ENCODE data around the gene VPS9D1. TPM values are rescaled to one million over a fixed set of nuclear protein-coding genes. Genes with fewer than 3 reads are reported as not detected.

The VPS9D1 gene
- total RNA-seq, 1 donor from 2014 or later: 11.3 TPM

GRCh38 chr16:89732142-89732917 is 11.6 kb upstream of the VPS9D1 start:
- TF ChIP-seq, protein P1, sequence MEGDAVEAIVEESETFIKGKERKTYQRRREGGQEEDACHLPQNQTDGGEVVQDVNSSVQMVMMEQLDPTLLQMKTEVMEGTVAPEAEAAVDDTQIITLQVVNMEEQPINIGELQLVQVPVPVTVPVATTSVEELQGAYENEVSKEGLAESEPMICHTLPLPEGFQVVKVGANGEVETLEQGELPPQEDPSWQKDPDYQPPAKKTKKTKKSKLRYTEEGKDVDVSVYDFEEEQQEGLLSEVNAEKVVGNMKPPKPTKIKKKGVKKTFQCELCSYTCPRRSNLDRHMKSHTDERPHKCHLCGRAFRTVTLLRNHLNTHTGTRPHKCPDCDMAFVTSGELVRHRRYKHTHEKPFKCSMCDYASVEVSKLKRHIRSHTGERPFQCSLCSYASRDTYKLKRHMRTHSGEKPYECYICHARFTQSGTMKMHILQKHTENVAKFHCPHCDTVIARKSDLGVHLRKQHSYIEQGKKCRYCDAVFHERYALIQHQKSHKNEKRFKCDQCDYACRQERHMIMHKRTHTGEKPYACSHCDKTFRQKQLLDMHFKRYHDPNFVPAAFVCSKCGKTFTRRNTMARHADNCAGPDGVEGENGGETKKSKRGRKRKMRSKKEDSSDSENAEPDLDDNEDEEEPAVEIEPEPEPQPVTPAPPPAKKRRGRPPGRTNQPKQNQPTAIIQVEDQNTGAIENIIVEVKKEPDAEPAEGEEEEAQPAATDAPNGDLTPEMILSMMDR (IDR thresholded peaks at IDR 0.05; ENCODE audit: insufficient read depth, low read depth, low read length): no peak
- TF ChIP-seq EZH2 (IDR thresholded peaks at IDR 0.05; ENCODE audit: insufficient read depth, low read length): no peak
- H3K36me3 Mint-ChIP-seq (ENCODE audit: low read depth, unreplicated experiment): peaks cover 25% of the 10 kb centered on the region
- DNase-seq (ENCODE audit: low read depth) (no peak), FAIRE-seq (no peak)
- Histone ChIP-seq H3K9me3 (ENCODE audit: insufficient read depth, low read depth, low read length) (no peaks in the 10 kb centered on the region), H3K36me3 (ENCODE audit: insufficient read depth, low read length) (peaks cover 48% of the 10 kb centered on the region), H3K27ac (ENCODE audit: low read depth, low read length) (no peak overlapping the region), H3K79me2 (ENCODE audit: insufficient read depth, low read length) (peaks cover 23% of the 10 kb centered on the region), H3K27me3 (ENCODE audit: insufficient read depth, low read length) (no peaks in the 10 kb centered on the region), H2AFZ (ENCODE audit: low read depth, low read length) (no peak overlapping the region), H4K20me1 (ENCODE audit: insufficient read depth, low read length) (peaks cover 78% of the 10 kb centered on the region), H3K4me1 (ENCODE audit: insufficient read depth, low read length) (no peaks in the 10 kb centered on the region), H3K9ac (ENCODE audit: low read length) (no peak overlapping the region), H3K4me3 (ENCODE audit: insufficient read depth, low read depth, low read length) (no peak overlapping the region), H3K4me2 (ENCODE audit: low read length) (no peak overlapping the region)
- no peaks in the 10 kb centered on the region for H3K4me1 Mint-ChIP-seq (ENCODE audit: low read depth, unreplicated experiment)
- H3K27me3 Mint-ChIP-seq (ENCODE audit: low read depth, unreplicated experiment): no peaks in the 10 kb centered on the region
- H3K4me3 Mint-ChIP-seq (ENCODE audit: unreplicated experiment): no peak overlapping the region
- H3K9me3 Mint-ChIP-seq (ENCODE audit: unreplicated experiment): no peaks in the 10 kb centered on the region
- H3K27ac Mint-ChIP-seq (ENCODE audit: unreplicated experiment): no peak overlapping the region

- no peak overlapping the region for H3K4me3 ChIP-seq (ENCODE audit: insufficient read depth, low read depth, low read length)
- no peak overlapping the region for H3K9ac ChIP-seq (ENCODE audit: low read length)
- no peak overlapping the region for H2AFZ ChIP-seq (ENCODE audit: low read depth, low read length)
- H3K4me2 ChIP-seq (ENCODE audit: low read length): no peak overlapping the region
- H4K20me1 ChIP-seq (ENCODE audit: insufficient read depth, low read length): peaks cover 70% of the 10 kb centered on the region
- Mint-ChIP-seq H3K9me3 (ENCODE audit: unreplicated experiment) (no peaks in the 10 kb centered on the region), H3K4me1 (ENCODE audit: low read depth, unreplicated experiment) (no peaks in the 10 kb centered on the region), H3K36me3 (ENCODE audit: low read depth, unreplicated experiment) (peaks cover 28% of the 10 kb centered on the region), H3K27me3 (ENCODE audit: low read depth, unreplicated experiment) (no peaks in the 10 kb centered on the region), H3K27ac (ENCODE audit: unreplicated experiment) (no peak overlapping the region), H3K4me3 (ENCODE audit: unreplicated experiment) (no peak overlapping the region)
- H3K9me3 ChIP-seq (ENCODE audit: insufficient read depth, low read depth, low read length): no peaks in the 10 kb centered on the region
- H3K27me3 ChIP-seq (ENCODE audit: insufficient read depth, low read length): no peaks in the 10 kb centered on the region
- H3K4me1 ChIP-seq (ENCODE audit: insufficient read depth, low read length): no peaks in the 10 kb centered on the region
- H3K36me3 ChIP-seq (ENCODE audit: insufficient read depth, low read length): peaks cover 50% of the 10 kb centered on the region
- peaks cover 36% of the 10 kb centered on the region for H3K79me2 ChIP-seq (ENCODE audit: insufficient read depth, low read length)
- no peak for DNase-seq (ENCODE audit: low read depth)
- no peak for TF ChIP-seq EZH2 (IDR thresholded peaks at IDR 0.05; ENCODE audit: insufficient read depth, low read length)
- TF ChIP-seq, protein P1 (IDR thresholded peaks at IDR 0.05; ENCODE audit: insufficient read depth, low read depth, low read length): no peak
- FAIRE-seq: no peak
- no peak overlapping the region for H3K27ac ChIP-seq (ENCODE audit: low read depth, low read length)
These were observed 10.0 kb upstream of the VPS9D1 start for GRCh38 chr16:89730610-89731234.

All from astrocyte (in vitro differentiated cells and primary cell).